ENCODE results near the gene NKIRAS1.
"Not testable (repeated sequence)": the region's sequence is repeated elsewhere in the genome, so short reads cannot be mapped to it uniquely, and the experiment has no call there.

NKIRAS1 gene

GRCh38 chr3:23863060-23863459 lies 53.7 kb downstream of the NKIRAS1 start:
- no peak overlapping the region for H3K4me3 ChIP-seq (ENCODE audit: low read depth, low read length)
- TF ChIP-seq, protein P1, sequence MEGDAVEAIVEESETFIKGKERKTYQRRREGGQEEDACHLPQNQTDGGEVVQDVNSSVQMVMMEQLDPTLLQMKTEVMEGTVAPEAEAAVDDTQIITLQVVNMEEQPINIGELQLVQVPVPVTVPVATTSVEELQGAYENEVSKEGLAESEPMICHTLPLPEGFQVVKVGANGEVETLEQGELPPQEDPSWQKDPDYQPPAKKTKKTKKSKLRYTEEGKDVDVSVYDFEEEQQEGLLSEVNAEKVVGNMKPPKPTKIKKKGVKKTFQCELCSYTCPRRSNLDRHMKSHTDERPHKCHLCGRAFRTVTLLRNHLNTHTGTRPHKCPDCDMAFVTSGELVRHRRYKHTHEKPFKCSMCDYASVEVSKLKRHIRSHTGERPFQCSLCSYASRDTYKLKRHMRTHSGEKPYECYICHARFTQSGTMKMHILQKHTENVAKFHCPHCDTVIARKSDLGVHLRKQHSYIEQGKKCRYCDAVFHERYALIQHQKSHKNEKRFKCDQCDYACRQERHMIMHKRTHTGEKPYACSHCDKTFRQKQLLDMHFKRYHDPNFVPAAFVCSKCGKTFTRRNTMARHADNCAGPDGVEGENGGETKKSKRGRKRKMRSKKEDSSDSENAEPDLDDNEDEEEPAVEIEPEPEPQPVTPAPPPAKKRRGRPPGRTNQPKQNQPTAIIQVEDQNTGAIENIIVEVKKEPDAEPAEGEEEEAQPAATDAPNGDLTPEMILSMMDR (IDR thresholded peaks at IDR 0.05; ENCODE audit: control insufficient read depth, extremely low read depth, insufficient read depth) = no peak
- DNase-seq (ENCODE audit: low read depth) = no peak

- TF ChIP-seq, protein P1 (IDR thresholded peaks at IDR 0.05; ENCODE audit: control insufficient read depth, extremely low read depth, insufficient read depth) = no peak
- H3K4me3 ChIP-seq (ENCODE audit: low read depth, low read length) = no peak overlapping the region
- no peak for DNase-seq (ENCODE audit: low read depth)
Observed at GRCh38 chr3:23861689-23862088, 55.1 kb downstream of the NKIRAS1 start.

DNA sequence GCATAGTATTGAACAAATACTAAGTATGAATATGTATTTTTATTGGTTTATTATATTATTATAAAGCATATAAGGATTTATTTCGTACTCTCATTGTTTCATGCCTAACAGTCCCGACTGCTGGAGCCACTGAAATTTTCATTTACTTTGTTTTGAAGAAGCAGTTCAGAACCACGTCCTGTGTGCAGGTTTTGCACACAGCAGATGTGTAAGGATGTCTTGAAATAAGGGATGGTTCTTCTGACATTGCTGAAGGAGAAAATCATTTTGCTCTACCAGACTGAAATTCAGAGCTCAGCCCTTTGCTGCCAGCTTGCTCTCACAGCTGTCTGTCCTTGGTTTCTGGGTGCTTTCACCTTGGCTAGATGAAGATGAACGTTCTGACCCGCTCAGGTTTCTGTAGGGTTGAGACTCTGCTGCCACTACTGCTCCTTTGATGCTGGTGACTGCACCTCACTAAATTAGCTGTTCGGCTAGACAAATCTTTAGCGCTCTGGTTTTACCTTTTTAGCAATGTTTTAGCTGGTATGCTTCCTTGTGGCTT lies 56.9 kb downstream of the NKIRAS1 start:
- TF ChIP-seq, protein P1 (IDR thresholded peaks at IDR 0.05; ENCODE audit: control insufficient read depth, extremely low read depth, insufficient read depth) = no peak
- H3K4me3 ChIP-seq (ENCODE audit: low read depth, low read length) = no peak overlapping the region
- no peak for DNase-seq (ENCODE audit: low read depth)

DNA sequence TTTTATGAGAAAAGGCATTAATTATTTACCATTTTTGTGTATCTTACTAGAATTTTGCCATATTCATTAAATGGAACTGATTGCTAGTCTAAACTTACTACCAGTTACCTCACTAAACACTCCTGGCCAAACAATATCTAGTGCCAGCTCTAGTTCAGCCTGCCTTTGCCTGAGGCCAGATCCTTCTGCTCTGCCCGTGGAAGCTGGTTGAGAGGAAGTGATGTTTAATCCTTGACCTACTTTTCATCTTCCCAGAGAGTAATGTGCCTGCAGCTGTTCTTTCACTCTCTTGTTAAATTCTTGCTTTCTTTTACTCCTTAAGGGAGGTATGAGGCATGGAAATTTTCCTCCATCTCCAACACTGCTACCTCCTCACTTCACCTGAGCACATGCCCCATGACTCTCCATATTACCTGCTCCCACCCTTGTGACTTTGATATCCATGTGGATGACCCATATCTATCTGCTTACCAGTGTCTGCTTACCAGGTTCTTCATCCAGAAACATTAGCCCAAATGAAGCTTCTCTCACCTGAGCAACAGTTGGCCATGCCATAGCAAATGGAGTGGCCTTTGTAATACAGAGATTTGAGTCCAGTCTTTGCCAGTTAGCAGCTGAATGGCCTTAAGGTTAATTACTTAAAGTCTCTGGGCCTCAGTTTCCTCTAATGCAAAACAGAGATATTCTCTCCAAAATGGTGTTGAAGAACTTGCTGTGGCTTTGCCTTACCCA lies 57.6 kb downstream of the NKIRAS1 start:
- TF ChIP-seq, protein P1 (IDR thresholded peaks at IDR 0.05; ENCODE audit: control insufficient read depth, extremely low read depth, insufficient read depth) = no peak
- no peak for DNase-seq (ENCODE audit: low read depth)
- no peak overlapping the region for H3K4me3 ChIP-seq (ENCODE audit: low read depth, low read length)

DNA sequence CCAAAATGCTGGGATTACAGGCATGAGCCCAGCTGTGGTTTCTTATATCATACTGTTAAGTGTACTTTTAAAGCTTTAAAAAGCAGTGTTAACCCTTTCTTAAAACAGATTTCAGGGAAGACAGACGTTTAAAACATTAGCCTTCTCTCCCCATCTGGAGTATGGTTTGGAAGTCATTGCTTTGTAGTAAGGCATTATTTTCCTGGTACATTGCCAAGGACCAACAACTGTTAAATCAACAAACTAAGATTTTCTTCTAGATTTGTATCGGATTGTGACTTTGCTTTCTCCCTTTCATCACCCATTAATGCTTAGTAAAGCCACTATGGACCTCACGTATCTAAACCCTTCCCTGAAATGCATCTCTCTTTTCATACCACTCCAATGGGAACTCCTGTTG lies 60.5 kb downstream of the NKIRAS1 start:
- TF ChIP-seq, protein P1 (IDR thresholded peaks at IDR 0.05; ENCODE audit: control insufficient read depth, extremely low read depth, insufficient read depth) = no peak
- no peak overlapping the region for H3K4me3 ChIP-seq (ENCODE audit: low read depth, low read length)
- no peak for DNase-seq (ENCODE audit: low read depth)

DNA sequence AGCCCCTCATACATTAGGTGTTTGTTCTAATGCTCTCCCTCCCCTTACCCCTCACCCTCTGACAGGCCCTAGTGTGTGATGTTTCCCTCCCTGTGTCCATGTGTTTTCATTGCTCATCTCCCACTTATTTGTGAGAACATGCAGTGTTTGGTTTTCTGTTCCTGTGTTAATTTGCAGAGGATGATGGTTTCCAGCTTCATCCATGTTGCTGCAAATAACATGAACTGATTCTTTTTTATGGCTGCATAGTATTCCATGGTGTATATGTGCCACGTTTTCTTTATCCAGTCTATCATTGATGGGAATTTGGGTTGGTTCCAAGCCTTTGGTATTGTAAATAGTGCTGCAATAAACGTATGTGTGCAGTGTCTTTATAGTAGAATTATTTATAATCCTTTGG lies 67.3 kb downstream of the NKIRAS1 start:
- H3K4me3 ChIP-seq (ENCODE audit: low read depth, low read length); DNase-seq (ENCODE audit: low read depth): not testable (repeated sequence)

GRCh38 chr3:23845326-23846216 lies 71.2 kb downstream of the NKIRAS1 start:
- no peak for DNase-seq (ENCODE audit: low read depth)
- H3K4me3 ChIP-seq (ENCODE audit: low read depth, low read length) = no peak overlapping the region
- TF ChIP-seq, protein P1 (IDR thresholded peaks at IDR 0.05; ENCODE audit: control insufficient read depth, extremely low read depth, insufficient read depth) = no peak
